SK-N-SH (cell line): Measurements from ENCODE around the gene KRTAP5-5. TPM values are rescaled to one million over a fixed set of nuclear protein-coding genes. Genes with fewer than 3 reads are reported as not detected.
A peak's percentile ranks its signal among the peaks of the same experiment; 100 is the strongest.

Experiments used
- CTCF ChIA-PET: fragments of 300-600, 350-600 bp; formaldehyde crosslinking; extraction: SDS; loops from one replicate; lab custom pipeline; 2021; lab: Yijun Ruan, JAX
- POLR2A ChIA-PET: fragments of 350-600 bp; sonication (Branson Sonifier 250); formaldehyde crosslinking; extraction: SDS; loops from one replicate; lab custom pipeline; 2020; ENCODE audit warnings: antibody characterized with exemption, inconsistent platforms; lab: Yijun Ruan, JAX
- DNase-seq: peaks from one replicate; pipeline ENCODE4 v3.0.0; 2012
- H2AFZ ChIP-seq: fragments of 200-600 bp; sonication (generic); 2 replicates; pipeline ENCODE4 v1.8.1; 2016; ENCODE audit warnings: antibody characterized with exemption, mild to moderate bottlenecking, low read depth
- H3F3A ChIP-seq: fragments of 200-600 bp; sonication (generic); replicated peaks from 2 replicates; pipeline ENCODE3; 2016; ENCODE audit warnings: antibody characterized with exemption, mild to moderate bottlenecking; ENCODE audit not compliant: insufficient read depth
- H3K27ac ChIP-seq, 2 experiments: fragments of 200-500 bp in 1 of 2; fragments of 200-600 bp in 1 of 2; sonication (Bioruptor generic) in 1 of 2; sonication (generic), shearing (Covaris generic) in 1 of 2; 2 replicates each; pipeline versions ENCODE4 v1.5.1 to v1.6.1; 2014 to 2016; ENCODE audit warnings: low read depth in 2 of 2, inconsistent platforms in 1 of 2, low read length in 1 of 2, mild to moderate bottlenecking in 1 of 2, mixed read lengths in 1 of 2
- H3K27me3 ChIP-seq: fragments of 200-600 bp; sonication (generic), shearing (Covaris generic); 2 replicates; pipeline ENCODE4 v1.6.1; 2016; ENCODE audit warnings: mixed run types; ENCODE audit not compliant: insufficient read depth
- H3K36me3 ChIP-seq, 2 experiments: fragments of 200-500 bp in 1 of 2; fragments of 200-600 bp in 1 of 2; sonication (Bioruptor generic) in 1 of 2; sonication (generic) in 1 of 2; replicated peaks in 1 of 2; 2 replicates each; pipeline versions ENCODE3 to v1.5.1; 2014 to 2016; ENCODE audit warnings: low read length in 1 of 2, mild to moderate bottlenecking in 1 of 2; ENCODE audit not compliant: insufficient read depth in 2 of 2, control insufficient read depth in 1 of 2
- H3K4me1 ChIP-seq, 2 experiments: fragments of 200-500 bp in 1 of 2; fragments of 200-600 bp in 1 of 2; sonication (Bioruptor generic) in 1 of 2; sonication (generic), shearing (Covaris generic) in 1 of 2; 2 replicates each; pipeline versions ENCODE4 v1.5.1 to v1.6.1; 2014 to 2016; ENCODE audit warnings: low read depth in 1 of 2, low read length in 1 of 2, mixed run types in 1 of 2; ENCODE audit not compliant: insufficient read depth in 2 of 2, control insufficient read depth in 1 of 2
- H3K4me2 ChIP-seq: fragments of 200-600 bp; sonication (generic), shearing (Covaris generic); 2 replicates; pipeline ENCODE4 v1.6.1; 2017; ENCODE audit warnings: mixed run types
- H3K4me3 ChIP-seq, 2 experiments: fragments of 200-500 bp in 1 of 2; fragments of 200-600 bp in 1 of 2; sonication (Bioruptor generic) in 1 of 2; sonication (generic), shearing (Covaris generic) in 1 of 2; 2 replicates each; pipeline versions ENCODE4 v1.5.1 to v1.8.1; 2014 to 2016; ENCODE audit warnings: low read depth in 2 of 2, inconsistent platforms in 1 of 2, low read length in 1 of 2, mild to moderate bottlenecking in 1 of 2, mixed read lengths in 1 of 2, moderate library complexity in 1 of 2
- H3K79me2 ChIP-seq: fragments of 200-600 bp; sonication (generic); 2 replicates; pipeline ENCODE4 v1.8.1; 2017; ENCODE audit warnings: mild to moderate bottlenecking; ENCODE audit not compliant: insufficient read depth
- H3K9ac ChIP-seq: fragments of 200-600 bp; sonication (generic); 2 replicates; pipeline ENCODE4 v1.6.1; 2017; ENCODE audit warnings: mixed run types
- H3K9me2 ChIP-seq: fragments of 200-600 bp; sonication (generic); 2 replicates; pipeline ENCODE4 v1.6.1; 2017; ENCODE audit warnings: mixed run types
- H3K9me3 ChIP-seq: fragments of 200-600 bp; sonication (generic); 2 replicates; pipeline ENCODE4 v1.6.1; 2017; ENCODE audit warnings: mixed run types, mild to moderate bottlenecking, moderate library complexity
- H4K20me1 ChIP-seq: fragments of 200-600 bp; sonication (generic); 2 replicates; pipeline ENCODE4 v1.6.1; 2017; ENCODE audit warnings: mild to moderate bottlenecking, mixed run types; ENCODE audit not compliant: insufficient read depth
- EZH2phosphoT487 ChIP-seq: fragments of 200-600 bp; sonication (generic); IDR thresholded peaks from 2 replicates; pipeline ENCODE4 v1.6.1; 2017; ENCODE audit warnings: low read depth, mixed run types, mild to moderate bottlenecking, antibody characterized with exemption, moderate library complexity, borderline replicate concordance
- FOXM1 ChIP-seq: IDR thresholded peaks from 2 replicates; pipeline ENCODE4 v1.4.0; 2012; ENCODE audit warnings: low read depth, mild to moderate bottlenecking
- GATA2 ChIP-seq: sonication (generic); formaldehyde crosslinking; IDR thresholded peaks from 2 replicates; pipeline ENCODE4 v1.5.0; 2020; ENCODE audit warnings: mild to moderate bottlenecking, missing genetic modification reagents
- MAX ChIP-seq: IDR thresholded peaks from 2 replicates; pipeline ENCODE4 v1.4.0; 2012; ENCODE audit warnings: low read depth
- NFIC ChIP-seq: IDR thresholded peaks from 2 replicates; pipeline ENCODE4 v1.4.0; 2012; ENCODE audit warnings: borderline replicate concordance
- NRF1 ChIP-seq: IDR thresholded peaks from 2 replicates; pipeline ENCODE4 v1.6.1; 2012; ENCODE audit warnings: low read depth, mild to moderate bottlenecking, low read length
- RAD21 ChIP-seq: IDR thresholded peaks from 2 replicates; pipeline ENCODE4 v1.6.1; 2012; ENCODE audit warnings: mild to moderate bottlenecking, low read length
- REST ChIP-seq: IDR thresholded peaks from 2 replicates; pipeline ENCODE4 v1.6.1; 2012; ENCODE audit warnings: mild to moderate bottlenecking, low read depth, low read length, moderate library complexity
- SMC3 ChIP-seq: IDR thresholded peaks from 2 replicates; pipeline ENCODE4 v1.6.1; 2012; ENCODE audit warnings: low read depth, low read length, improper control_type of control experiment
- TAF1 ChIP-seq: IDR thresholded peaks from 2 replicates; pipeline ENCODE4 v1.6.1; 2012; ENCODE audit warnings: low read depth, mild to moderate bottlenecking, low read length, moderate library complexity, borderline replicate concordance
- WGBS: methylation state at CpG from one replicate; pipeline ENCODE4 v1.1.6; 2017; ENCODE audit warnings: low lambda C conversion rate; 5-methylcytosine and 5-hydroxymethylcytosine counted together
- polyA plus RNA-seq, 3 experiments: library from polyadenylated mRNA; depleted of rRNA; stranded (reverse); fragments of >200 nt; gene quantifications; 2 replicates each; pipeline ENCODE4 v1.2.3, GENCODE V29; 2012

Gene KRTAP5-5
- polyA plus RNA-seq, 1 of the 3 experiments (the other 2 are of a cell fraction), result not detected

DNA sequence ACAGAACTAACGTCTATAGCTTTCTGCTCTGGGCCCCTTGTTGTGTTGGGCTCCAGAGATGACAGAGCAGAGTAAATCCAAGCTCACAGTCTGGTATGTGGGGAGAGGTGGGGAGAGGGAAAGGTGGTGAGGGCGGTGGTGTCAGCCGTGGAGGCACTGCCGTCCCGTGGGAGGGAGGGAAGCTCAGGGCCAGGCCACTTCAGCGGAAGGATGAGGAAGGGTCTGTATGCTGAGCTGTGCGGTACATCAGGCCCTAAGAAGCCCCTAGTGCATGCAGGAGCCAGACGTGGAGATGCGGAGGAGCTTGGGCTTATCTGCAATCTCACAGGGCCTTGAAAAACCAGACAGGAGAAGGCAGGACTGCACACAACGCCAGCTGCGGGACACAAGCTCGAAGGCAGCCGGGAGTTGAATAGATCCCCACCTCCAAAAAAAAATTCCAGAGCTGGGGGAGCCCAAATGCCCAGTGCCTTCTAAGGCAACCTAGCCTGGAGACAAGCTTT is 1.5 kb downstream of the KRTAP5-5 start:
- H2AFZ ChIP-seq, result no peak overlapping the region
- TF ChIP-seq GATA2 (CRISPR knock-in tag) (peak; percentile 49), REST (no peak)
- H4K20me1 ChIP-seq, result no peaks in the 10 kb centered on the region
- 44% methylated on average over 12 of the region's 13 CpGs for WGBS
- H3K27ac ChIP-seq, result no peak overlapping the region
- no peaks in the 10 kb centered on the region for H3K79me2 ChIP-seq
- no peaks in the 10 kb centered on the region for H3F3A ChIP-seq
- H3K9me2 ChIP-seq, result no peaks in the 10 kb centered on the region
- H3K9ac ChIP-seq, result no peak overlapping the region
- H3K4me1 ChIP-seq, result peaks cover 0 to 11% of the 10 kb centered on the region in 2 experiments; a peak in 1 of 4 replicates
- H3K9me3 ChIP-seq, result no peaks in the 10 kb centered on the region
- POLR2A ChIA-PET, result interaction anchor here (0.6 to 1.7 kb wide), 3 partner anchors 9 to 42 kb away, joined by 3 to 7 read pairs (median 3); no protein-coding TSS in a partner anchor
- no peak for DNase-seq
- no peak overlapping the region for H3K4me2 ChIP-seq
- H3K4me3 ChIP-seq, result no peak overlapping the region
- CTCF ChIA-PET, result interaction anchor here (0.8 to 4.7 kb wide), 10 partner anchors 9 to 520 kb away, joined by 3 to 45 read pairs (median 10); partner anchors contain the start of genes KRTAP5-2 and KRTAP5-3
- no peaks in the 10 kb centered on the region for H3K36me3 ChIP-seq
- peaks cover 19% of the 10 kb centered on the region; the same call in 1 of the 2 replicates for H3K27me3 ChIP-seq

DNA sequence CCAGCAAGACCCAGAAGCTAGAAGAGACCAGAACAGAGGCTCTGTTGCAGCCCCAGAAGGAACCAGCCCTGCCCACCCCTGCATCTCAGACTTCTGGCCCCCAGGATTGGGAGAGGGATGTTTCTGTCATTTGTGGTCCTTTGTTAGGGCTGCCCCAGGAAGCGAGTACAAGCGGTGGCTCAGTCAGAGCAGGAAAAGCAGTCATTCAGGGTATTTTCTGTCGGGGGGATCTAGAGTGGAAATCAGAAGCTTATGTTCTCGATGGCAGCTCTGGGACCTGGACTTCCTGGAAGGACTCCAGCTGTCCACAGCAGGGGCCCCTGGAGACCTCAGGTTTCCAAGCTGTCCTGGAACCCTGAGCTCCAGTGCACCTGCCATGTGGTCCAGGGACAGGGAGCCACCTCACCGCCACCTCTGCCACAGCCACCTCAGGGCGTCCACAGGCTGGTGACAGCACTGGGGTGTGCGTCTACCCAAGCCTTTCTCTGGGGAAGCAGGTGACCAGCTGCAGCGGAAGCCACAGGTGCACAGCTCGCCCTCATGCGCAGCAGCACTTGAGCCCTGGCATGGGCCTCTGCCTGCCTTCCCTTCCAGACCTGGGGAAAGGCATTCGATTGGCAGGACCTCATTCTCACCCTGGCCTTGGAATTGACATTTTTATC is 2.6 kb downstream of the KRTAP5-5 start:
- Histone ChIP-seq H3K36me3 (no peaks in the 10 kb centered on the region), H3K79me2 (no peaks in the 10 kb centered on the region), H3K4me2 (no peak overlapping the region), H3K4me3 (no peak overlapping the region), H3K27me3 (peaks cover 19% of the 10 kb centered on the region; the same call in 1 of the 2 replicates), H3K9ac (no peak overlapping the region), H3K9me2 (no peaks in the 10 kb centered on the region), H4K20me1 (no peaks in the 10 kb centered on the region), H3F3A (no peaks in the 10 kb centered on the region), H3K27ac (no peak overlapping the region), H3K4me1 (peaks cover 0 to 11% of the 10 kb centered on the region in 2 experiments; a peak in 1 of 4 replicates), H3K9me3 (no peaks in the 10 kb centered on the region), H2AFZ (no peak overlapping the region)
- WGBS, result 44% methylated on average over 5 of the region's 11 CpGs
- ChIA-PET CTCF (interaction anchor here (0.9 to 3.3 kb wide), 9 partner anchors 8 to 205 kb away, joined by 3 to 29 read pairs (median 12); no protein-coding TSS in a partner anchor), POLR2A (interaction anchor here (1.7 kb wide), 1 partner anchor 7 kb away, joined by 7 read pairs; no protein-coding TSS in a partner anchor)
- DNase-seq, result no peak
- TF ChIP-seq MAX, result no peak
- no peak for TF ChIP-seq NRF1
- no peak for TF ChIP-seq RAD21
- no peak for TF ChIP-seq SMC3
- no peak for TF ChIP-seq NFIC
- TF ChIP-seq TAF1, result no peak
- no peak for TF ChIP-seq FOXM1
- TF ChIP-seq EZH2phosphoT487, result no peak
